Neural cell (in vitro differentiated cells): ENCODE data around the gene PARD6G. TPM values are rescaled to one million over a fixed set of nuclear protein-coding genes. Genes with fewer than 3 reads are reported as not detected.
"Not testable (repeated sequence)": the region's sequence is repeated elsewhere in the genome, so short reads cannot be mapped to it uniquely, and the experiment has no call there.

Experiments
- H2AFZ ChIP-seq: fragments of 200-600, 300-800 bp; sonication (generic), shearing (Covaris generic); 2 replicates; pipeline ENCODE4 v1.6.0; 2014; ENCODE audit warnings: low read depth, mild to moderate bottlenecking, antibody characterized with exemption, low read length, moderate library complexity
- H3F3A ChIP-seq: fragments of 200-600 bp; shearing (Covaris generic); 2 replicates; pipeline ENCODE4 v1.6.1; 2016; ENCODE audit warnings: mild to moderate bottlenecking, moderate library complexity, mixed read lengths, antibody characterized with exemption, low read length; ENCODE audit not compliant: insufficient read depth, poor library complexity, severe bottlenecking
- H3K27ac ChIP-seq: fragments of 200-600, 300-800 bp; sonication (generic), shearing (Covaris generic); 2 replicates; pipeline ENCODE4 v1.5.1; 2014; ENCODE audit warnings: mild to moderate bottlenecking, low read length, moderate library complexity
- H3K27me3 ChIP-seq: fragments of 300-800, 200-600 bp; sonication (generic), shearing (Covaris generic); 2 replicates; pipeline ENCODE4 v1.6.0; 2014; ENCODE audit warnings: mild to moderate bottlenecking, low read depth, low read length, moderate library complexity; ENCODE audit not compliant: insufficient read depth
- H3K36me3 ChIP-seq: fragments of 300-800, 200-600 bp; sonication (generic), shearing (Covaris generic); 2 replicates; pipeline ENCODE4 v1.5.1; 2014; ENCODE audit warnings: mild to moderate bottlenecking, antibody characterized with exemption, low read length, moderate library complexity; ENCODE audit not compliant: insufficient read depth
- H3K4me2 ChIP-seq: fragments of 300-800, 200-600 bp; sonication (generic), shearing (Covaris generic); 2 replicates; pipeline ENCODE4 v1.6.0; 2014; ENCODE audit warnings: mild to moderate bottlenecking, low read length
- H3K4me3 ChIP-seq: fragments of 300-800, 200-600 bp; sonication (generic), shearing (Covaris generic); 2 replicates; pipeline ENCODE4 v1.5.1; 2014; ENCODE audit warnings: mild to moderate bottlenecking, low read length, moderate library complexity
- H3K79me2 ChIP-seq: fragments of 200-600 bp; shearing (Covaris generic); replicated peaks from 2 replicates; pipeline ENCODE4 v1.6.0; 2014; ENCODE audit warnings: mild to moderate bottlenecking, low read length, moderate library complexity; ENCODE audit not compliant: insufficient read depth
- H3K9ac ChIP-seq: fragments of 300-800, 200-600 bp; sonication (generic), shearing (Covaris generic); 2 replicates; pipeline ENCODE4 v1.6.1; 2016; ENCODE audit warnings: mild to moderate bottlenecking, low read length, mixed read lengths
- H3K9me2 ChIP-seq: fragments of 200-600 bp; shearing (Covaris generic); 2 replicates; pipeline ENCODE4 v1.6.1; 2016; ENCODE audit warnings: mild to moderate bottlenecking, low read length, mixed read lengths; ENCODE audit not compliant: insufficient read depth
- H3K9me3 ChIP-seq: fragments of 200-600, 300-800 bp; sonication (generic), shearing (Covaris generic); 2 replicates; pipeline ENCODE4 v1.6.1; 2016; ENCODE audit warnings: mild to moderate bottlenecking, mixed run types, low read length, moderate library complexity, mixed read lengths
- H4K20me1 ChIP-seq: fragments of 200-600 bp; shearing (Covaris generic); 2 replicates; pipeline ENCODE4 v1.6.1; 2016; ENCODE audit warnings: mild to moderate bottlenecking, mixed run types; ENCODE audit not compliant: insufficient read depth
- EP300 ChIP-seq: fragments of 450-650 bp; conservative IDR thresholded peaks from 2 replicates; pipeline ENCODE4 v1.6.1; 2014; ENCODE audit warnings: antibody characterized with exemption, mild to moderate bottlenecking, moderate library complexity; ENCODE audit not compliant: poor library complexity, severe bottlenecking
- EZH2 ChIP-seq: fragments of 200-600, 300-800 bp; shearing (Covaris generic), sonication (generic); IDR thresholded peaks from 2 replicates; pipeline ENCODE4 v1.6.1; 2014; ENCODE audit warnings: antibody characterized with exemption, low read length, borderline replicate concordance, mild to moderate bottlenecking; ENCODE audit not compliant: insufficient read depth, poor library complexity, severe bottlenecking
- MXI1 ChIP-seq: fragments of 450-650 bp; conservative IDR thresholded peaks from 2 replicates; pipeline ENCODE4 v1.6.1; 2014; ENCODE audit warnings: antibody characterized with exemption, mild to moderate bottlenecking; ENCODE audit not compliant: poor library complexity, severe bottlenecking
- POLR2AphosphoS5 ChIP-seq: IDR thresholded peaks from 2 replicates; pipeline ENCODE4 v1.6.1; 2012
- RAD21 ChIP-seq: fragments of 450-650 bp; conservative IDR thresholded peaks from 2 replicates; pipeline ENCODE4 v1.6.1; 2014; ENCODE audit warnings: antibody characterized with exemption, mild to moderate bottlenecking, moderate library complexity
- SMC3 ChIP-seq: fragments of 450-650 bp; conservative IDR thresholded peaks from 2 replicates; pipeline ENCODE4 v1.6.1; 2014; ENCODE audit warnings: antibody characterized with exemption, mild to moderate bottlenecking, moderate library complexity; ENCODE audit not compliant: poor library complexity
- TAF1 ChIP-seq: IDR thresholded peaks from 2 replicates; pipeline ENCODE4 v1.6.1; 2012; ENCODE audit warnings: low read depth
- polyA plus RNA-seq: library from polyadenylated mRNA; depleted of rRNA; stranded (reverse); fragments of >200 nt; gene quantifications from 2 replicates; pipeline ENCODE4 v1.2.3, GENCODE V29; 2014
- TF ChIP-seq, protein P1 (sequence below): IDR thresholded peaks from 2 replicates; pipeline ENCODE4 v1.6.1; 2012; ENCODE audit warnings: borderline replicate concordance
- TF ChIP-seq, protein P2 (sequence below): fragments of 450-650 bp; IDR thresholded peaks from 2 replicates; pipeline ENCODE4 v1.5.1; 2014; ENCODE audit warnings: antibody characterized with exemption, mild to moderate bottlenecking, moderate library complexity; ENCODE audit not compliant: poor library complexity, severe bottlenecking

Gene PARD6G
- polyA plus RNA-seq, 1 donor from 2014 or later = 9.3 TPM

DNA sequence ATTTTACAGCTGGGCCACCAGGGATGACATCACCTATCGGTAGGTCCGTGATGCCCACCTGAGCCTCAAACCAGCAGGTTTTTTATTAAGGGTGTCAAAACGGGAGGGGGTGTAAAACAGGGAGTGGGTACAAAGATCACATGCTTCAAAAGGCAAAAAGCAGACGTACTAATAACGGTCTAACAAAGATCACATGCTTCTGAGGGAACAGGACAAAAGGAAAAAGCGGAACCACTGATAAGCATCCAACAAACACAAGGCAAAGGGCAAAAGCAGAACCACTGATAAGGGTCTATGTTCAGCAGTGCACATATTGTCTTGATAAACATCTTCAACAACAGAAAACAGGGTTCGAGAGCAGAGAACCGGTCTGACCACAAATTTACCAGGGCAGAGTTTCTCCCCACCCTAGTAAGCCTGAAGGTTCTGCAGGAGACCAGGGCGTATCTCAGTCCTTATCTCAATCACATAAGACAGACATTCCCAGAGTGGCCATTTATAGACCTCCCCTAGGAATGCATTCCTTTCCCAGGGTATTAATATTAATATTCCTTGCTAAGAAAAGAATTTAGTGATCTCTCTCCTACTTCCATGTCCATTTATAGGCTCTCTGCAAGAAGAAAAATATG is 82.5 kb downstream of the PARD6G start:
- not testable (repeated sequence) for H3K9me3 ChIP-seq, H3K27me3 ChIP-seq, H3K27ac ChIP-seq, H3K9me2 ChIP-seq, H3F3A ChIP-seq, H3K4me2 ChIP-seq, H3K36me3 ChIP-seq, H4K20me1 ChIP-seq, H3K9ac ChIP-seq, H3K79me2 ChIP-seq, H2AFZ ChIP-seq, H3K4me3 ChIP-seq

DNA sequence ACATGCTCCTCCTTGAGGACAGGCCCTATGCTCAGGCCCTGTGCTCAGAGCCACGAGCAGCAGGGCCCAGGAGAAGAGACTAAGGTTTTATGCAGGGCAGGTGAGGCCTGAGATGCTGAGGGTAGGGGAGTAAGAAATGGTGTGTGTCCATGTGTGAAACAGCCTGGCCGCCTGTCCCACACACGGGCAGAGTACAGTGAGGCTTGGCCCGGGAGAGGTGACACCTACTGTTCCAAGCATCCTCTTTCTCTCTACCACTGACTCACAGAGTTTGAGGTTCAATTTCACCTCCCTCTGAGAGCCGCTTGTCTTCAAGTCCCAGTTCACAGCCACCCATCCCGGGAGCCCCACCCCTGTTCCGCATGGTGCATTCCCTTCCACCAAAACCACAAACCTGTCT is 84.1 kb downstream of the PARD6G start:
- H3K9ac ChIP-seq = no peak overlapping the region
- H3K4me3 ChIP-seq = no peak overlapping the region
- TF ChIP-seq SMC3 = no peak
- TF ChIP-seq, protein P1, sequence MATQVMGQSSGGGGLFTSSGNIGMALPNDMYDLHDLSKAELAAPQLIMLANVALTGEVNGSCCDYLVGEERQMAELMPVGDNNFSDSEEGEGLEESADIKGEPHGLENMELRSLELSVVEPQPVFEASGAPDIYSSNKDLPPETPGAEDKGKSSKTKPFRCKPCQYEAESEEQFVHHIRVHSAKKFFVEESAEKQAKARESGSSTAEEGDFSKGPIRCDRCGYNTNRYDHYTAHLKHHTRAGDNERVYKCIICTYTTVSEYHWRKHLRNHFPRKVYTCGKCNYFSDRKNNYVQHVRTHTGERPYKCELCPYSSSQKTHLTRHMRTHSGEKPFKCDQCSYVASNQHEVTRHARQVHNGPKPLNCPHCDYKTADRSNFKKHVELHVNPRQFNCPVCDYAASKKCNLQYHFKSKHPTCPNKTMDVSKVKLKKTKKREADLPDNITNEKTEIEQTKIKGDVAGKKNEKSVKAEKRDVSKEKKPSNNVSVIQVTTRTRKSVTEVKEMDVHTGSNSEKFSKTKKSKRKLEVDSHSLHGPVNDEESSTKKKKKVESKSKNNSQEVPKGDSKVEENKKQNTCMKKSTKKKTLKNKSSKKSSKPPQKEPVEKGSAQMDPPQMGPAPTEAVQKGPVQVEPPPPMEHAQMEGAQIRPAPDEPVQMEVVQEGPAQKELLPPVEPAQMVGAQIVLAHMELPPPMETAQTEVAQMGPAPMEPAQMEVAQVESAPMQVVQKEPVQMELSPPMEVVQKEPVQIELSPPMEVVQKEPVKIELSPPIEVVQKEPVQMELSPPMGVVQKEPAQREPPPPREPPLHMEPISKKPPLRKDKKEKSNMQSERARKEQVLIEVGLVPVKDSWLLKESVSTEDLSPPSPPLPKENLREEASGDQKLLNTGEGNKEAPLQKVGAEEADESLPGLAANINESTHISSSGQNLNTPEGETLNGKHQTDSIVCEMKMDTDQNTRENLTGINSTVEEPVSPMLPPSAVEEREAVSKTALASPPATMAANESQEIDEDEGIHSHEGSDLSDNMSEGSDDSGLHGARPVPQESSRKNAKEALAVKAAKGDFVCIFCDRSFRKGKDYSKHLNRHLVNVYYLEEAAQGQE = no peak
- TF ChIP-seq EP300 = no peak
- TF ChIP-seq, protein P2, sequence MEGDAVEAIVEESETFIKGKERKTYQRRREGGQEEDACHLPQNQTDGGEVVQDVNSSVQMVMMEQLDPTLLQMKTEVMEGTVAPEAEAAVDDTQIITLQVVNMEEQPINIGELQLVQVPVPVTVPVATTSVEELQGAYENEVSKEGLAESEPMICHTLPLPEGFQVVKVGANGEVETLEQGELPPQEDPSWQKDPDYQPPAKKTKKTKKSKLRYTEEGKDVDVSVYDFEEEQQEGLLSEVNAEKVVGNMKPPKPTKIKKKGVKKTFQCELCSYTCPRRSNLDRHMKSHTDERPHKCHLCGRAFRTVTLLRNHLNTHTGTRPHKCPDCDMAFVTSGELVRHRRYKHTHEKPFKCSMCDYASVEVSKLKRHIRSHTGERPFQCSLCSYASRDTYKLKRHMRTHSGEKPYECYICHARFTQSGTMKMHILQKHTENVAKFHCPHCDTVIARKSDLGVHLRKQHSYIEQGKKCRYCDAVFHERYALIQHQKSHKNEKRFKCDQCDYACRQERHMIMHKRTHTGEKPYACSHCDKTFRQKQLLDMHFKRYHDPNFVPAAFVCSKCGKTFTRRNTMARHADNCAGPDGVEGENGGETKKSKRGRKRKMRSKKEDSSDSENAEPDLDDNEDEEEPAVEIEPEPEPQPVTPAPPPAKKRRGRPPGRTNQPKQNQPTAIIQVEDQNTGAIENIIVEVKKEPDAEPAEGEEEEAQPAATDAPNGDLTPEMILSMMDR = no peak
- no peak for TF ChIP-seq EZH2
- TF ChIP-seq RAD21 = no peak
- no peak for TF ChIP-seq POLR2AphosphoS5
- no peak for TF ChIP-seq TAF1
- no peak overlapping the region for H3K4me2 ChIP-seq
- H3K27me3 ChIP-seq = no peaks in the 10 kb centered on the region
- H2AFZ ChIP-seq = no peak overlapping the region
- no peaks in the 10 kb centered on the region for H3K9me2 ChIP-seq
- H4K20me1 ChIP-seq = no peaks in the 10 kb centered on the region
- peaks cover 4% of the 10 kb centered on the region for H3K79me2 ChIP-seq
- no peaks in the 10 kb centered on the region for H3K9me3 ChIP-seq
- no peak overlapping the region for H3K27ac ChIP-seq
- no peaks in the 10 kb centered on the region for H3K36me3 ChIP-seq
- H3F3A ChIP-seq = no peaks in the 10 kb centered on the region

DNA sequence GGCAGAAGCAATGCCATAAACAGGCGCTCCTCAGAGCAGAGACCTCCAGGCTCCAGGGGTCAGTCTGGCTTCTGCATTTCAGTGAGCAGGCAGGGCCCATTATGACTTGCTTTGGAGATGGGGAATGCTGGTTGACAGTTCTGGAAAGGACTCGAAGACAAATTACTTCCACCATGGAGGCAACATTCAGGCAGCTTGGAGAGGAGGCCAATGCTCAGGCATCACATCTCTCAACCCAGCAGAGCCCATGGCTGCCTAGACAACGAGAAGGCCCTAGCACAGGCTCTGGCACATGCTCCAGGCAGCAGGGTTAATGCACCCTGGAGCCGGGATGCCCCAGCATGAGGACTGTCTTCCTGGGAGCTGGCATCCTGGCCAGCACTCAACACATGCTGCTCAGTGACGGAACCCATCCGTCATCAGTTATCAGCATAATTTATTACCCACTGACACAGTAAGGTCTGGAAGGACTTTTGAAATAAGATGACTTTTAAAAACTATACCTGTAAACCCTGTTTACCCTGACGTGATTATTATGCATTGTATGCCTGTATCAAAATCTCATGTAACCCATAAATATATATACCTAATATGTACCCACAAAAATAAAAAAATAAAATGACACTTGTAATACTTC is 85.4 kb downstream of the PARD6G start:
- peaks cover 4% of the 10 kb centered on the region for H3K79me2 ChIP-seq
- H2AFZ ChIP-seq = no peak overlapping the region
- H3K4me2 ChIP-seq = no peak overlapping the region
- no peak overlapping the region for H3K9ac ChIP-seq
- TF ChIP-seq TAF1 (no peak), MXI1 (no peak), RAD21 (no peak), EZH2 (no peak), SMC3 (no peak), EP300 (no peak), POLR2AphosphoS5 (no peak)
- TF ChIP-seq, protein P2 = no peak
- TF ChIP-seq, protein P1 = no peak
- no peaks in the 10 kb centered on the region for H3K9me2 ChIP-seq
- H3K4me3 ChIP-seq = no peak overlapping the region
- no peaks in the 10 kb centered on the region for H3K36me3 ChIP-seq
- no peaks in the 10 kb centered on the region for H3K27me3 ChIP-seq
- H4K20me1 ChIP-seq = no peaks in the 10 kb centered on the region
- H3F3A ChIP-seq = no peaks in the 10 kb centered on the region
- H3K27ac ChIP-seq = no peak overlapping the region
- H3K9me3 ChIP-seq = no peaks in the 10 kb centered on the region
